ENCODE measurements around the gene KIF21A.

- no peak for TF ChIP-seq TAF1 (IDR thresholded peaks at IDR 0.05; ENCODE audit: low read depth)
- no peak for TF ChIP-seq TEAD4 (IDR thresholded peaks at IDR 0.05)
- TF ChIP-seq EGR1 (IDR thresholded peaks at IDR 0.05), result no peak
- TF ChIP-seq MAX (IDR thresholded peaks at IDR 0.05), result no peak
- TF ChIP-seq CEBPB (IDR thresholded peaks at IDR 0.05), result no peak
- TF ChIP-seq EP300 (IDR thresholded peaks at IDR 0.05; ENCODE audit: borderline replicate concordance), result no peak
- no peak for TF ChIP-seq TCF12 (IDR thresholded peaks at IDR 0.05; ENCODE audit: low read depth)
- no peak for TF ChIP-seq RAD21 (IDR thresholded peaks at IDR 0.05; ENCODE audit: low read depth)
- TF ChIP-seq FOXM1 (IDR thresholded peaks at IDR 0.05; ENCODE audit: borderline replicate concordance, low read depth), result no peak
- no peak for TF ChIP-seq NFIC (IDR thresholded peaks at IDR 0.05)
- no peak for TF ChIP-seq ZBTB7A (IDR thresholded peaks at IDR 0.05; ENCODE audit: low read depth)
- no peak for TF ChIP-seq CREB1 (IDR thresholded peaks at IDR 0.05; ENCODE audit: low read depth)
Observed at GRCh38 chr12:39392154-39392925, 50.6 kb downstream of the KIF21A start.

Measured in Ishikawa (cell line).